OCI-LY7 (cell line): ENCODE data around the gene CCR4. TPM values are rescaled to one million over a fixed set of nuclear protein-coding genes. Genes with fewer than 3 reads are reported as not detected.

Experiments used
- BruUV-seq: library from RNA; stranded (reverse); fragments of 400-500 nt; replicated peaks from 2 replicates; lab custom pipeline; 2021; lab: Mats Ljungman, UMichigan
- CTCF ChIA-PET: fragments of 300-600 bp; sonication (Branson Sonifier 250); formaldehyde crosslinking; loops from one replicate; lab custom pipeline; 2022; ENCODE audit warnings: antibody characterized with exemption; ENCODE audit not compliant: unreplicated experiment; lab: Charles Lee
- POLR2A ChIA-PET: fragments of 300-600 bp; sonication (Branson Sonifier 250); formaldehyde crosslinking; loops from one replicate; lab custom pipeline; 2022; ENCODE audit warnings: antibody characterized with exemption; lab: Charles Lee
- DNase-seq: peaks from one replicate; pipeline ENCODE4 v3.0.0-alpha.2; 2015; ENCODE audit warnings: low spot score
- H2AFZ ChIP-seq: fragments of 200-600 bp; sonication (generic), shearing (Covaris generic); 2 replicates; pipeline ENCODE4 v1.6.1; 2014; ENCODE audit warnings: mild to moderate bottlenecking, antibody characterized with exemption, low read length, moderate library complexity
- H3K27ac ChIP-seq: fragments of 200-600 bp; sonication (generic); 2 replicates; pipeline ENCODE4 v1.5.1; 2014; ENCODE audit warnings: mixed run types, low read depth, mild to moderate bottlenecking, moderate library complexity, low read length, inconsistent platforms; ENCODE audit not compliant: poor library complexity, severe bottlenecking
- H3K36me3 ChIP-seq: fragments of 200-600 bp; sonication (generic); 2 replicates; pipeline ENCODE4 v1.6.1; 2014; ENCODE audit warnings: mild to moderate bottlenecking, antibody characterized with exemption, low read length, moderate library complexity, mixed read lengths; ENCODE audit not compliant: insufficient read depth
- H3K4me1 ChIP-seq: fragments of 200-600 bp; sonication (generic); 2 replicates; pipeline ENCODE4 v1.5.1; 2014; ENCODE audit warnings: mild to moderate bottlenecking, low read length; ENCODE audit not compliant: insufficient read depth, poor library complexity, severe bottlenecking
- H3K4me2 ChIP-seq: fragments of 200-600 bp; sonication (generic); 2 replicates; pipeline ENCODE4 v1.6.1; 2014; ENCODE audit warnings: mild to moderate bottlenecking, low read length
- H3K4me3 ChIP-seq: fragments of 200-600 bp; sonication (generic); 2 replicates; pipeline ENCODE4 v1.5.1; 2014; ENCODE audit warnings: mild to moderate bottlenecking, low read depth, low read length; ENCODE audit not compliant: poor library complexity, severe bottlenecking
- H3K79me2 ChIP-seq: fragments of 200-600 bp; sonication (generic); 2 replicates; pipeline ENCODE4 v1.6.1; 2016; ENCODE audit warnings: low read depth, mild to moderate bottlenecking, low read length, moderate library complexity, mixed read lengths; ENCODE audit not compliant: insufficient read depth
- H3K9me2 ChIP-seq: fragments of 200-600 bp; sonication (generic); 2 replicates; pipeline ENCODE4 v1.6.1; 2016; ENCODE audit warnings: mild to moderate bottlenecking, low read length, mixed read lengths; ENCODE audit not compliant: insufficient read depth
- H3K9me3 ChIP-seq: fragments of 200-600 bp; sonication (generic); 2 replicates; pipeline ENCODE4 v1.6.1; 2014; ENCODE audit warnings: mild to moderate bottlenecking, mixed run types, low read length, mixed read lengths
- H4K20me1 ChIP-seq: fragments of 200-600 bp; sonication (generic); 2 replicates; pipeline ENCODE4 v1.6.1; 2014; ENCODE audit warnings: mild to moderate bottlenecking, antibody characterized with exemption, low read length, moderate library complexity, mixed read lengths; ENCODE audit not compliant: insufficient read depth
- EZH2phosphoT487 ChIP-seq: fragments of 200-600 bp; sonication (generic); IDR thresholded peaks from 2 replicates; pipeline ENCODE4 v1.6.1; 2018; ENCODE audit warnings: low read depth, borderline replicate concordance, mild to moderate bottlenecking, mixed run types, antibody characterized with exemption, low read length, moderate library complexity, mixed read lengths
- intact Hi-C: fragments of 100-400 bp; cut with micrococcal nuclease; formaldehyde crosslinking; loops from one replicate; pipeline ENCODE4 v1.10.0; 2022; ENCODE audit not compliant: unreplicated experiment
- total RNA-seq, 2 experiments: library from RNA; depleted of rRNA in 1 of 2; stranded (reverse); fragments of >200 nt in 1 of 2; shearing (Covaris generic) in 1 of 2; gene quantifications; 2 replicates each; pipeline ENCODE4 v1.2.3, GENCODE V29; 2014 to 2022
- TF ChIP-seq, protein P1 (sequence below): fragments of 200-600 bp; sonication (generic); conservative IDR thresholded peaks from 2 replicates; pipeline ENCODE4 v1.5.1; 2014; ENCODE audit warnings: mild to moderate bottlenecking, antibody characterized with exemption, low read length, moderate library complexity, mixed read lengths

CCR4 gene
- total RNA-seq, 2 experiments from 2014 or later = not detected

DNA sequence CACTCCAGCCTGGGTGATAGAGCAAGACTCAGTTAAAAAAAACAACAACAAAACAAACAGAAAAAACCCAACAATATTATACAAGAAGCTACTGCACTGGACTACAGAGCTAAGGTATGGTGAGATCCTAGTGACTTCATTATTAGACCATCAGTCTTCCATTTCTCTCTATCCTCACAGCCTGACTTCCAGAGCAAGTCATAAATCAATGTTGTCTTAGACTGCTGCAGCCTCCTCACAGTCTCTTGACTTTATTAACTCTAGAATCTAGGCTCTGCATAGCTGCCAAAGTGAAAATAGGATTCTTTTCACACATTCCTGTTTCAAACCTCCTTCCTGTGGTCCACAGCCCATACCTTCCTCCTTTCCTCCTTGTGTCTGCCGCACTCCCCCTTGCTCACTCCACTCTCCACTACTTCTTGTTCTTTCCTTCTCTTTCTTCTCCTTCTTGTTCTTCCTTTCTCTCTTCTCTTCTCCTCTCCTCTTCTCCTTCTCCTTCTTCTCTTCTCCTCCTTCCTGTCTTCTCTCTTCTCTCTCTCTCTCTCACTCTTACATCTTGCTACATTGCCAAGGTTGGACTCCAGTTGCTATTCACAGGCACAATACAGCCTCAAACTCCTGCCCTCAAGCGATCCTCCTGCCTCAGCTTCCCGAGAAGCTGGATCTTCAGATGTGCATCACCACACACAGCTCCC is 49.4 kb downstream of the CCR4 start:
- no peaks in the 10 kb centered on the region for H4K20me1 ChIP-seq
- intact Hi-C loops = no loop called here
- no peak overlapping the region for H3K4me3 ChIP-seq
- no peaks in the 10 kb centered on the region for H3K9me3 ChIP-seq
- H3K27ac ChIP-seq = no peak overlapping the region
- H3K4me2 ChIP-seq = no peak overlapping the region
- BruUV-seq = no TSS peak
- no peaks in the 10 kb centered on the region for H3K36me3 ChIP-seq
- no peaks in the 10 kb centered on the region for H3K79me2 ChIP-seq
- no peak for TF ChIP-seq EZH2phosphoT487
- TF ChIP-seq, protein P1, sequence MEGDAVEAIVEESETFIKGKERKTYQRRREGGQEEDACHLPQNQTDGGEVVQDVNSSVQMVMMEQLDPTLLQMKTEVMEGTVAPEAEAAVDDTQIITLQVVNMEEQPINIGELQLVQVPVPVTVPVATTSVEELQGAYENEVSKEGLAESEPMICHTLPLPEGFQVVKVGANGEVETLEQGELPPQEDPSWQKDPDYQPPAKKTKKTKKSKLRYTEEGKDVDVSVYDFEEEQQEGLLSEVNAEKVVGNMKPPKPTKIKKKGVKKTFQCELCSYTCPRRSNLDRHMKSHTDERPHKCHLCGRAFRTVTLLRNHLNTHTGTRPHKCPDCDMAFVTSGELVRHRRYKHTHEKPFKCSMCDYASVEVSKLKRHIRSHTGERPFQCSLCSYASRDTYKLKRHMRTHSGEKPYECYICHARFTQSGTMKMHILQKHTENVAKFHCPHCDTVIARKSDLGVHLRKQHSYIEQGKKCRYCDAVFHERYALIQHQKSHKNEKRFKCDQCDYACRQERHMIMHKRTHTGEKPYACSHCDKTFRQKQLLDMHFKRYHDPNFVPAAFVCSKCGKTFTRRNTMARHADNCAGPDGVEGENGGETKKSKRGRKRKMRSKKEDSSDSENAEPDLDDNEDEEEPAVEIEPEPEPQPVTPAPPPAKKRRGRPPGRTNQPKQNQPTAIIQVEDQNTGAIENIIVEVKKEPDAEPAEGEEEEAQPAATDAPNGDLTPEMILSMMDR = no peak
- no peaks in the 10 kb centered on the region for H3K9me2 ChIP-seq
- CTCF ChIA-PET = no interaction called here
- POLR2A ChIA-PET = interaction anchor here (0.6 kb wide), 1 partner anchor 55 kb away, joined by 4 read pairs; no protein-coding TSS in a partner anchor
- H3K4me1 ChIP-seq = peaks cover 10% of the 10 kb centered on the region
- no peak overlapping the region for H2AFZ ChIP-seq
- DNase-seq = no peak

DNA sequence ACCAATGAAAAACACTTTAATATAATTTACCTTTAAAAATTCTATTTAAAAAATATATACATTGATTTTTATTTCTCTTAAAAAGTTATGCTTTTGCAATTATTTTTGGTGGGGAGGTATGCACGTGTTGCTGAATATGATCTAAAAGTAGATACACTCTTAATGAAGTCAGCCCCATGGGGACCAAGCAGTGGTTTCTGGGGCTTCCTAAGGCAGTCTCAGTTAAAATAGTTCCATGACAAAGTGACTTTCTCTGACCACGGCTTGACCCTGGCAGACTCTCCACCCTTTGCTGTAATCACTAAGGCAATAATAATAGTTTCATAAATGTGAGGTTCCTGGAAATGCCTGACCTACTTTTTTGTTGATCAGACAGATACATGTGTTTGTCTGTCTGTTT is 50.4 kb downstream of the CCR4 start:
- POLR2A ChIA-PET = interaction anchor here (0.8 kb wide), 1 partner anchor 45 kb away, joined by 3 read pairs; no protein-coding TSS in a partner anchor
- no peak overlapping the region for H3K4me3 ChIP-seq
- no peaks in the 10 kb centered on the region for H4K20me1 ChIP-seq
- TF ChIP-seq, protein P1 = no peak
- TF ChIP-seq EZH2phosphoT487 = no peak
- H3K79me2 ChIP-seq = no peaks in the 10 kb centered on the region
- CTCF ChIA-PET = no interaction called here
- DNase-seq = no peak
- H3K9me2 ChIP-seq = no peaks in the 10 kb centered on the region
- BruUV-seq = no TSS peak
- intact Hi-C loops = no loop called here
- no peak overlapping the region for H3K4me2 ChIP-seq
- H2AFZ ChIP-seq = no peak overlapping the region
- no peak overlapping the region for H3K27ac ChIP-seq
- peaks cover 10% of the 10 kb centered on the region for H3K4me1 ChIP-seq
- H3K36me3 ChIP-seq = no peaks in the 10 kb centered on the region
- no peaks in the 10 kb centered on the region for H3K9me3 ChIP-seq

DNA sequence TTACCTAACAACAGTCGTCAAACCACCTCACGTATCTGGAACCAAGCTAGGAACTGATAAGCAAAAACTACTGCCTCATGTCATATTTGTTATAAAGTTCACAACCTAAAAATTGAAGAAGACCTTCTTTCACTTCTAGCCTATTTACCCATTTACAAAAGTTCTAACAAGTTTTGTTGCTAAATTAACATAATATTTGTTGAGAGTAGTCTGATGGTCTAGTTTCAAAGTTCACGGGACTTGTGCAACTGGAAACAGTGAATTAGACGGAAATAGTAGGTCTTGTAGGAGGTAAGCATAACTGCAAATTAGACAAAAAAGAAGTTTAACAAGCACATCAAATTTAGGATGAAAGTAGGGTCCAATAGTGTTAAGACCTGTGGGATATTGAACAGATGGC is 51.9 kb downstream of the CCR4 start:
- Histone ChIP-seq H3K36me3 (no peaks in the 10 kb centered on the region), H3K9me3 (no peaks in the 10 kb centered on the region), H3K4me2 (no peak overlapping the region), H4K20me1 (no peaks in the 10 kb centered on the region), H3K79me2 (no peaks in the 10 kb centered on the region), H3K9me2 (no peaks in the 10 kb centered on the region), H3K4me3 (no peak overlapping the region), H2AFZ (no peak overlapping the region), H3K4me1 (peaks cover 14% of the 10 kb centered on the region), H3K27ac (no peak overlapping the region)
- ChIA-PET POLR2A (interaction anchor here (0.6 to 1.1 kb wide), 3 partner anchors 68 to 484 kb away, joined by 3 to 10 read pairs (median 3); no protein-coding TSS in a partner anchor), CTCF (no interaction called here)
- TF ChIP-seq, protein P1 = no peak
- TF ChIP-seq EZH2phosphoT487 = no peak
- intact Hi-C loops = no loop called here
- no peak for DNase-seq
- BruUV-seq = no TSS peak
